ENCODE results near the gene APLP1.

DNA sequence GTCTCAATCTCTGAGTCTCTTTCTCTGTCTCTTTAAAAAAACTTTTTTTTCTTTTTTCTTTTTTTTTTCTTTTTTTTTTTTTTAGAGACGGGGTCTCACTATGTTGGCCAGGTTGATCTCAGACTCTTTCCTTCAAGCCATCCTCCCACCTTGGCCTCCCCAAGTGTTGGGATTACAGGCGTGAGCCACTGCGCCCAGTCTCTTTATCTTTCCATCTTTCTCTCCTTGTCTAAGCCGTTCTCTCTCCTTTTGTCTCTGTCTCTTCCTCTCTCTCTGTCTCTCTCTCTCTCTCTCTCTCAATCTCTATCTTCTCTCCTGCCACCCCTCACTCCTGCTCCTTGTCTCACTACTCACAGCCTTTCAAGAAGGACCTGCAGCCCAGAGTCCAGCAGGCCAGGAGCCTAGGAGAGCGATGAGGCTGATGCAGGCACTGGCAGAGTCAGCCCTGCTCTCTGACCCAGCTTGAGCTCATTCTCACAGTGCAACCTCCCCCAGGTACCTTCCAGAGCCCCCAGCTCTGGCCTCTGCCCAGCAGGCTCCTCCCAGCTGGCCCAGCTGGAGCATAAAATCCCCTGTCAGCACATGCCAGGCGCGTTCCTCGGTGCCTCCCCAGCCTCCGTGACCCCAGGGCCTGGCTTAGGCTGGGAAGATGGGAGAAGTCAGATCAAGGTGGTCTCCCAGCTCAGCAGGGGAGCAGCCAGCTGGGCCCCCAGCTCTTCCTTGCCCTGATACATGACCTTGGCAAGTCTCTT, 16.2 kb upstream of the APLP1 start, which contains the start of gene NPHS1:
- TF ChIP-seq POLR2A (IDR thresholded peaks at IDR 0.05), result no peak
- TF ChIP-seq CTCF (IDR thresholded peaks at IDR 0.05), result no peak

Measured in lower leg skin (tissue), 3 donors.